T-helper 2 cell treated with Interferon-gamma antibody and Interleukin-4, amounts not matched to agents 5 μg/mL and 100 μg/mL, for 36 hours (primary cell): Measurements from ENCODE around the gene TSEN54.

ENCODE experiments used
- DNase-seq: peaks from one replicate; pipeline ENCODE4 v3.0.0; 2021; ENCODE audit warnings: low spot score
- H3K27ac Mint-ChIP-seq: one replicate; pipeline ENCODE4 v1.8.0; 2021; ENCODE audit warnings: mild to moderate bottlenecking, mixed read lengths
- H3K27me3 Mint-ChIP-seq: one replicate; pipeline ENCODE4 v1.8.0; 2021; ENCODE audit warnings: low read depth, mixed read lengths
- H3K36me3 Mint-ChIP-seq: one replicate; pipeline ENCODE4 v1.8.0; 2021; ENCODE audit warnings: low read depth, mixed read lengths
- H3K4me1 Mint-ChIP-seq: one replicate; pipeline ENCODE4 v1.8.0; 2021; ENCODE audit warnings: low read depth, mixed read lengths
- H3K4me3 Mint-ChIP-seq: one replicate; pipeline ENCODE4 v1.8.0; 2022; ENCODE audit warnings: mild to moderate bottlenecking, moderate library complexity, mixed read lengths
- H3K9me3 Mint-ChIP-seq: one replicate; pipeline ENCODE4 v1.8.0; 2021; ENCODE audit warnings: mixed read lengths

TSEN54 gene

GRCh38 chr17:75544250-75544649 is 27.9 kb downstream of the TSEN54 start:
- Mint-ChIP-seq H3K36me3 (no peaks in the 10 kb centered on the region), H3K9me3 (no peaks in the 10 kb centered on the region), H3K27ac (no peak overlapping the region), H3K4me3 (no peak overlapping the region), H3K4me1 (no peaks in the 10 kb centered on the region), H3K27me3 (no peaks in the 10 kb centered on the region)
- no peak for DNase-seq

DNA sequence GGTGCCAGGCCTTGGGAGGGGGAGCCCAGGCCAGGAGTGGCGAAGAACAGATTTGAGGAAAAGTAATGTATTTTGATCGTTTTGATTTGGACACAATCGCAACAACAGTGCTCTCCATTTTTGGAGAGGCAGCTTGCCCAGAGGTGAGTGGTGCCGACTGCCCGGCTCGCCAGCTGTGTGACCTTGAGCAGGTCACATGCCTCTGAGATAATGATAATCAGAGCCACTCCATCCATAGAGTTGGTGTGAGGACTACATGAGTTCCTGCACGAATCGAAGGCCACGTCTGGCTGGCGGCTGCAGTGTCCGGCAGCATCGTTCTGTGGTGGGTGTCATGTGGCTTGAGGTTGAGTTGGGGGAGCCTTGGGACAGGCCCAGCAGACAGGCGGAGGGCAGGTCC is 29.9 kb downstream of the TSEN54 start:
- Mint-ChIP-seq H3K4me3 (no peak overlapping the region), H3K4me1 (no peaks in the 10 kb centered on the region), H3K36me3 (no peaks in the 10 kb centered on the region), H3K9me3 (no peaks in the 10 kb centered on the region), H3K27ac (no peak overlapping the region), H3K27me3 (no peaks in the 10 kb centered on the region)
- DNase-seq = no peak

- H3K4me3 Mint-ChIP-seq = no peak overlapping the region
- no peaks in the 10 kb centered on the region for H3K9me3 Mint-ChIP-seq
- DNase-seq = no peak
- no peaks in the 10 kb centered on the region for H3K4me1 Mint-ChIP-seq
- H3K27ac Mint-ChIP-seq = no peak overlapping the region
- H3K27me3 Mint-ChIP-seq = no peaks in the 10 kb centered on the region
- H3K36me3 Mint-ChIP-seq = no peaks in the 10 kb centered on the region
Observed at GRCh38 chr17:75547091-75547490, 30.8 kb downstream of the TSEN54 start.

- no peak for DNase-seq
- Mint-ChIP-seq H3K27me3 (no peaks in the 10 kb centered on the region), H3K27ac (no peak overlapping the region), H3K9me3 (no peaks in the 10 kb centered on the region), H3K4me1 (no peaks in the 10 kb centered on the region), H3K36me3 (no peaks in the 10 kb centered on the region), H3K4me3 (no peak overlapping the region)
Observed at GRCh38 chr17:75548813-75549212, 32.5 kb downstream of the TSEN54 start.

DNA sequence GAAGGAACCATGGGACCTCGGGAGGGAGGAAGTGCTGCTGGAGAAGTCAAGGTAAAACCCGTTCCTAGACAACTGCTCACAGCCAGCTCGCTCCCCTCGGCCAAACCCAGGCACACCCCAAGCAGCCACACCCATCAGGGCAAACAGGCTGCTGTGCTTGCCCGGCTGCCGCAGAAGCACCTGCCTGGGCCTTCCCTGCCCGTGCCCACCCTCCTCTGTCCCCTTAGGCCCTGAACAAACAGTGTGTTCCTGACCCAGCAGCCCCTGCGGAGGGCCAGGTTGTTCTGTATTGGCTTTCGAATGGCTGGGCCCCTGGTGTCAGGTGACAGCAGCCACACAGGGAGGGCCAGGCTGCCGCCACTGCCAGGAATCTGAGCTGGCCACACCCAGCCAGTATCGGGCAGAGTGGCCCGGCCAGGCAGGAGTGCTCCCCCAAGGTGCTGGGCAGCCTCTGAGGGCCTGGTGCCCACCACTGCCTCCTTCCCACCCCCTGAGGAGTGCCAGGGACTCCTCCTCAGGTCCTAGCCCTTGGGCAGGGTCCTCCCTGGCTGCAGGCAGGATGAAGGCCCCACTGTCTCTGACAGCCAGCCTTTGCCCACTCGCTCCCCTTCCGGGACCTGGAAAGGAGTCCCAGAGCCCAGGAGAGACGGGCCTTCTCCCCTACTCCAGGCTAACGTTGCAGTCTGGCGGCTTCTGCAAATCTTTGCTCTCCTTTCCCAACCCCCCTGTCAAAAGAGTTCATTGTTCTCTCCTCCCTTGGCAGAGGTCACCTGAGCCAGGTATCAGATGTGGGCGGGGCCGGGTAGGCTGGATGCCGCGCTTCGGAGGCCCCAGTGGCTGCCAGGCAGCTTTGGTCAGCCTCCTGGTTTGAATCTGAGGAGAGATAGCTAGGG is 33.2 kb downstream of the TSEN54 start:
- H3K4me1 Mint-ChIP-seq = no peaks in the 10 kb centered on the region
- H3K4me3 Mint-ChIP-seq = no peak overlapping the region
- no peaks in the 10 kb centered on the region for H3K9me3 Mint-ChIP-seq
- no peaks in the 10 kb centered on the region for H3K27me3 Mint-ChIP-seq
- no peaks in the 10 kb centered on the region for H3K36me3 Mint-ChIP-seq
- DNase-seq = no peak
- no peak overlapping the region for H3K27ac Mint-ChIP-seq

DNA sequence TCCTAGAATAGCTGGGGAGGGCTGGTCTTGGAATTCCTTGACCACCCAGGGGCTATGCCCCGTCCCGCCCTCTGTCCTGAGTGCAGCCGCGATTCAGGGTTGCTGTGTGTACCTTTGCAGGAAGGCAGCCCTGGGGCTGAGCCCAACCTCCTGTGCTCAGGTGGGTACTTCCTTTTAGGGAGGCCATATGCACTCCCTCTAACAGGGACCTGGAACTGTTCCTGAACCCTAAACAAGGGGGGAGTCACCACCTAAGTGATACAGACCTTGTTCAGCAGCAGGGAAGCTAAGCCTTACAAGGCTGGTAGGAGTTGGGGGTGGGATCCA is 33.8 kb downstream of the TSEN54 start:
- Mint-ChIP-seq H3K4me3 (no peak overlapping the region), H3K9me3 (no peaks in the 10 kb centered on the region), H3K27me3 (no peaks in the 10 kb centered on the region), H3K4me1 (no peaks in the 10 kb centered on the region), H3K36me3 (no peaks in the 10 kb centered on the region), H3K27ac (no peak overlapping the region)
- DNase-seq = no peak

DNA sequence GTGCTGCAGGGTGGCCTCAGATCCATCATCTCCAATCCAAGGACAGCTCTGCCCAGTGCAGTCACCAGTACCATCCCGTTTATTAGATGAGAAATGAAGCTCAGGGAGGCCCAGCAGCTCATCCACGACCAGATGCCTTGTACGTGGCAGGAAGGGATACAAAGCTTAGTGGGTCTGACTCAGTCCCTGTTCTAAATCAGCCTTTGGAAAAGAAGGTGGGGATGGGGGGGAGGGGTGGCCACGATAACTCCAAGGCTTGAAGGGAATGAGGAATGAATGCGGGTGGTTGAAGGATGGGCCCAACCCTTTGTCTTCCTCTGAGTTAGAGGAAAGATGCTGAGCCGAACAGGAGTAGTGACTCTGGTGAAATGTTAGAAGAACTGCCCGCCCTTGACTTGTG is 34.9 kb downstream of the TSEN54 start:
- no peak overlapping the region for H3K27ac Mint-ChIP-seq
- no peaks in the 10 kb centered on the region for H3K4me1 Mint-ChIP-seq
- no peaks in the 10 kb centered on the region for H3K9me3 Mint-ChIP-seq
- H3K36me3 Mint-ChIP-seq = no peaks in the 10 kb centered on the region
- no peak for DNase-seq
- no peak overlapping the region for H3K4me3 Mint-ChIP-seq
- no peaks in the 10 kb centered on the region for H3K27me3 Mint-ChIP-seq

- H3K27me3 Mint-ChIP-seq = no peaks in the 10 kb centered on the region
- H3K4me3 Mint-ChIP-seq = no peak overlapping the region
- no peaks in the 10 kb centered on the region for H3K9me3 Mint-ChIP-seq
- no peaks in the 10 kb centered on the region for H3K36me3 Mint-ChIP-seq
- DNase-seq = no peak
- no peaks in the 10 kb centered on the region for H3K4me1 Mint-ChIP-seq
- H3K27ac Mint-ChIP-seq = no peak overlapping the region
Observed at GRCh38 chr17:75552425-75553294, 36.3 kb downstream of the TSEN54 start.

- H3K27ac Mint-ChIP-seq = no peak overlapping the region
Observed at GRCh38 chr17:75553295-75554110, 37.2 kb downstream of the TSEN54 start.

DNA sequence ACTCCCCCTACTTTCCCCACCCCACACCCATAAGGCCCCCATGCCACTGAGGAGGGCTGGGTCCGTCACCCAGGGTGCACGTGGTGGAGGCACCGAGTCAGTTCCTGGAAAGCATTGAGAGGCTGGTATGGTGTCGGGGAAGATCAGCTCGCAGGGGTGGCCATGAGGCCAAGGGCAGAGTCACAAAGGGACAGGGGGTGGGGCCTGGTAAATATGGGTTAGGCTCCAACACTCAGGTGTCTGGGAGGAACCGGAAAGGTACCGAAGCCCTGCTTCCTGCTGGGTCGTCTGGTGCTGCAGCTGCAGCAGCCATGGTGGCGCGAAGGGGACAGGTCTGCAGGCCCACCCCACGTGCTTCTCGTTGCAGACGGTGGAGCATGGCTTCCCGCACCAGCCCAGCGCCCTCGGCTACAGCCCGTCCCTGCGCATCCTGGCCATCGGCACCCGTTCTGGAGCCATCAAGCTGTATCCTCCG is 39.4 kb downstream of the TSEN54 start:
- no peak for DNase-seq
- H3K4me3 Mint-ChIP-seq = no peak overlapping the region
- H3K4me1 Mint-ChIP-seq = no peaks in the 10 kb centered on the region
- H3K27ac Mint-ChIP-seq = no peak overlapping the region
- H3K27me3 Mint-ChIP-seq = no peaks in the 10 kb centered on the region
- no peaks in the 10 kb centered on the region for H3K9me3 Mint-ChIP-seq
- H3K36me3 Mint-ChIP-seq = no peaks in the 10 kb centered on the region

More at GRCh38 chr17:75553295-75554110, 37.2 kb downstream of the TSEN54 start:
- no peak for DNase-seq
- Mint-ChIP-seq H3K36me3 (no peaks in the 10 kb centered on the region), H3K4me1 (no peaks in the 10 kb centered on the region), H3K27me3 (no peaks in the 10 kb centered on the region), H3K4me3 (no peak overlapping the region), H3K9me3 (no peaks in the 10 kb centered on the region)

DNA sequence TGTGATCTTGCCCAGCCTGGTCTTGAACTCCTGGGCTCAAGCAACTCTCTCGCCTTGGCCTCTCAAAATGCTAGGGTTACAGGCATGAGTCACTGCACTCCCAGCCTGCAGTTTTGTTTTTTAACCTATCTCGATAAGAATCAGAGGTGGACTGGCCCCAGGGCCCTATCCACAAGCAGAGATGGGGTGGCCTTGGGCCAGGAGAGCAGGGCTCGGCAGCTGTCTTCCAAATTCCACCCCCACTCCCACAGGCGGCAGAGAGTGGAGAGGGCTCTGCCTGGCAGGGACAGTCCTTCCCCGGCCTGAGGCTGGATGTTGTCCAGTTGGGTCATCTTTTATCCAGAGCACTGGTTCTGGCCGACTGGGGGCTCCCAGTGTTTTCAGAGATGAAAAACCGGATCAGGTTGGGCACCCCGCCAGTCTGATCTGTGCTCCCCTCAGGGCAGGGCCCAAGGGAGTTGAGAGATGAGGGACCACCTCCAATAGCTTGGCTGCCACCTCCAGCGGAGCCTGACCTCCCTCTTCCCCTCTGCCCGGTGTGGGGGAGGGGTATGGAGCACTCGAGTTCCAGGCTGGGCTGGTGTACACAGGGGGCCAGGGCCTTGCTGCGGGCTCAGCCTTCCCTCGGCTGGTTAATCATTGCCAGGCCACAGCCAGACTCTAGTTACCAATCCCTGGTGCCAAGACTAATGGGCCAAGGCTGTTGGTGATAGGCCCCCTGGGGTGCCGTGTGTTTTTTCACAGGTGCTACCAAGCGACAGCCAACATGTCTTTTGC is 40.9 kb downstream of the TSEN54 start:
- H3K9me3 Mint-ChIP-seq = no peaks in the 10 kb centered on the region
- H3K4me1 Mint-ChIP-seq = no peaks in the 10 kb centered on the region
- no peak for DNase-seq
- H3K27ac Mint-ChIP-seq = no peak overlapping the region
- no peaks in the 10 kb centered on the region for H3K27me3 Mint-ChIP-seq
- H3K4me3 Mint-ChIP-seq = no peak overlapping the region
- no peaks in the 10 kb centered on the region for H3K36me3 Mint-ChIP-seq

GRCh38 chr17:75557852-75558665 is 41.7 kb downstream of the TSEN54 start:
- no peaks in the 10 kb centered on the region for H3K4me1 Mint-ChIP-seq
- DNase-seq = no peak
- no peaks in the 10 kb centered on the region for H3K27me3 Mint-ChIP-seq
- H3K9me3 Mint-ChIP-seq = no peaks in the 10 kb centered on the region
- no peak overlapping the region for H3K27ac Mint-ChIP-seq
- H3K4me3 Mint-ChIP-seq = no peak overlapping the region
- no peaks in the 10 kb centered on the region for H3K36me3 Mint-ChIP-seq
